K562 (cell line): Measurements from ENCODE around the gene RFPL1. TPM values are rescaled to one million over a fixed set of nuclear protein-coding genes. Genes with fewer than 3 reads are reported as not detected.
A peak's percentile ranks its signal among the peaks of the same experiment; 100 is the strongest.

Experiments
- ATAC-seq: fragments of 200-7000 bp; cut with Tn5 transposase; 3 replicates; pipeline ENCODE4 v1.9.1; 2020; ENCODE audit warnings: moderate library complexity
- BruUV-seq: library from RNA; stranded (reverse); fragments of 400-500 nt; replicated peaks from 2 replicates; lab custom pipeline; 2021; lab: Mats Ljungman, UMichigan
- CTCF ChIA-PET: fragments of 300-600 bp; formaldehyde crosslinking; extraction: SDS; loops from one replicate; lab custom pipeline; 2021; ENCODE audit warnings: low intra/inter-chr PET ratio; lab: Yijun Ruan, JAX
- POLR2A ChIA-PET: fragments of 300-600, 350-650 bp; sonication (Branson Sonifier 250); formaldehyde crosslinking; extraction: SDS; loops from one replicate; lab custom pipeline; 2021; ENCODE audit warnings: antibody characterized with exemption, inconsistent platforms; lab: Yijun Ruan, JAX
- DNase-seq, 4 experiments: peaks; one replicate each; pipeline versions ENCODE4 v3.0.0 to v3.0.0-alpha.2; 2011 to 2018; ENCODE audit warnings: low spot score in 3 of 4, mixed read lengths in 3 of 4; ENCODE audit errors: extremely low read depth in 1 of 4
- FAIRE-seq: peaks from 2 replicates; lab custom pipeline; 2011; peaks lifted over from hg19 to GRCh38; lab: Jason Lieb, UNC
- H2AFZ ChIP-seq: 2 replicates; pipeline ENCODE4 v1.6.0; 2011; ENCODE audit warnings: low read depth, low read length, control low read depth, inconsistent platforms
- H3K27ac ChIP-seq: fragments of 200-600 bp; 3 replicates; pipeline ENCODE4 v1.8.0; 2011; ENCODE audit warnings: low read depth, mild to moderate bottlenecking, control low read depth, inconsistent platforms, low read length, moderate library complexity, mixed read lengths; ENCODE audit errors: extremely low read depth
- H3K27me3 ChIP-seq, 2 experiments: fragments of 300-600 bp in 1 of 2; 2 replicates in 1 of 2; 3 replicates in 1 of 2; pipeline versions ENCODE4 v1.6.0 to v1.8.0; 2011; ENCODE audit warnings: inconsistent platforms in 2 of 2, low read length in 2 of 2, mild to moderate bottlenecking in 1 of 2, mixed read lengths in 1 of 2, moderate library complexity in 1 of 2; ENCODE audit not compliant: control insufficient read depth in 2 of 2, insufficient read depth in 2 of 2
- H3K36me3 ChIP-seq: fragments of 300-600 bp; 3 replicates; pipeline ENCODE4 v1.8.0; 2011; ENCODE audit warnings: mild to moderate bottlenecking, low read length, inconsistent platforms; ENCODE audit not compliant: control insufficient read depth, insufficient read depth
- H3K4me1 ChIP-seq, 2 experiments: fragments of 200-600 bp in 1 of 2; replicated peaks in 1 of 2; 2 replicates in 1 of 2; 3 replicates in 1 of 2; pipeline versions ENCODE4 v1.5.1 to v1.8.0; 2011; ENCODE audit warnings: inconsistent platforms in 2 of 2, low read length in 2 of 2, mild to moderate bottlenecking in 1 of 2, mixed read lengths in 1 of 2, moderate library complexity in 1 of 2; ENCODE audit not compliant: control insufficient read depth in 2 of 2, insufficient read depth in 2 of 2
- H3K4me2 ChIP-seq: 2 replicates; pipeline ENCODE4 v1.6.1; 2011; ENCODE audit warnings: low read length, control low read depth, inconsistent platforms, mixed read lengths; ENCODE audit not compliant: insufficient read depth
- H3K4me3 ChIP-seq: fragments of 200-600 bp; sonication (generic), shearing (Covaris generic); 2 replicates; pipeline ENCODE4 v1.5.1; 2016; ENCODE audit warnings: control low read depth, inconsistent platforms
- H3K79me2 ChIP-seq: fragments of 200-600 bp; 3 replicates; pipeline ENCODE4 v1.8.0; 2011; ENCODE audit warnings: low read length, inconsistent platforms; ENCODE audit not compliant: control insufficient read depth, insufficient read depth
- H3K9ac ChIP-seq, 2 experiments: 2 replicates each; pipeline versions ENCODE4 v1.6.0 to v1.6.1; 2011; ENCODE audit warnings: low read depth in 2 of 2, low read length in 2 of 2, control low read depth in 1 of 2, inconsistent platforms in 1 of 2, mild to moderate bottlenecking in 1 of 2, mixed read lengths in 1 of 2; ENCODE audit not compliant: insufficient read depth in 1 of 2
- H3K9me1 ChIP-seq: one replicate; pipeline ENCODE4 v1.6.0; 2011; ENCODE audit warnings: inconsistent platforms, mild to moderate bottlenecking, low read length, moderate library complexity; ENCODE audit not compliant: control insufficient read depth, insufficient read depth
- H3K9me3 ChIP-seq: replicated peaks from 2 replicates; pipeline ENCODE4 v1.5.1; 2011; ENCODE audit warnings: low read depth, low read length, inconsistent platforms; ENCODE audit not compliant: control insufficient read depth, insufficient read depth
- H4K20me1 ChIP-seq: replicated peaks from 2 replicates; pipeline ENCODE4 v1.6.1; 2011; ENCODE audit warnings: low read length, inconsistent platforms, mixed read lengths; ENCODE audit not compliant: control insufficient read depth, insufficient read depth
- ETS2 ChIP-seq: IDR thresholded peaks from 2 replicates; pipeline ENCODE4 v1.6.1; 2016; ENCODE audit warnings: borderline replicate concordance, missing genetic modification characterization, mild to moderate bottlenecking, moderate library complexity, missing compliant biosample characterization; ENCODE audit not compliant: poor library complexity, severe bottlenecking
- HMG20B ChIP-seq: fragments of 250-450 bp; sonication (Bioruptor Pico); IDR thresholded peaks from 2 replicates; pipeline ENCODE4 v1.5.0; 2021; ENCODE audit warnings: mild to moderate bottlenecking
- PCBP2 ChIP-seq: fragments of 200-400 bp; formaldehyde crosslinking; IDR thresholded peaks from 2 replicates; pipeline ENCODE4 v1.6.1; 2018; ENCODE audit warnings: low read length, low read depth, mild to moderate bottlenecking, moderate library complexity; ENCODE audit not compliant: poor library complexity, severe bottlenecking
- RNF219 ChIP-seq: fragments of 250-450 bp; sonication (Bioruptor Pico); IDR thresholded peaks from 2 replicates; pipeline ENCODE4 v1.5.0; 2022; ENCODE audit warnings: mild to moderate bottlenecking
- WGBS: fragments of 100-300 bp; shearing (Covaris generic); methylation state at CpG from one replicate; pipeline ENCODE4 v1.1.6; 2016; ENCODE audit warnings: low coverage, mixed read lengths; ENCODE audit not compliant: insufficient coverage; ENCODE audit errors: missing lambda C conversion rate; 5-methylcytosine and 5-hydroxymethylcytosine counted together
- in situ Hi-C: fragments of 300-500 bp; cut with MboI; formaldehyde crosslinking; loops from 4 replicates; pipeline ENCODE4 v1.15.0; 2018; ENCODE audit warnings: inconsistent platforms, mixed read lengths
- intact Hi-C: fragments of 100-400 bp; cut with micrococcal nuclease; formaldehyde crosslinking; loops from 2 replicates; pipeline ENCODE4 v1.14.2; 2022
- polyA plus RNA-seq, 8 experiments: library from polyadenylated mRNA; depleted of rRNA in 4 of 8; stranded (reverse) in 5 of 8; unstranded in 3 of 8; fragments of >200 nt; fragmentation: Nextera tagmentation in 2 of 8; fragmentation: Illumina TruSeq in 1 of 8; extraction: Ambion mirVana in 2 of 8; extraction: Trizol in 1 of 8; gene quantifications; 2 replicates each; pipeline versions ENCODE4 v1.2.1 to v1.2.3, GENCODE V29; 2011 to 2014; ENCODE audit warnings: inconsistent platforms in 1 of 8, missing spikeins in 1 of 8
- total RNA-seq, 7 experiments: library from RNA; depleted of rRNA in 6 of 7; stranded (reverse); fragments of >200 nt in 6 of 7; fragmentation: Illumina TruSeq in 2 of 7; extraction: Trizol in 2 of 7; gene quantifications; 2 replicates each; pipeline versions ENCODE4 v1.2.1 to v1.2.3, GENCODE V29; 2011 to 2021; ENCODE audit warnings: low replicate concordance in 1 of 7
- TF ChIP-seq, protein P1 (sequence below): fragments of 450-650 bp; IDR thresholded peaks from 2 replicates; pipeline ENCODE4 v1.7.0; 2016; ENCODE audit warnings: borderline replicate concordance

RFPL1 gene
- total and polyA plus RNA-seq, 9 of the 15 experiments (the other 6 are each of a cell fraction or from before 2014, with no cell fraction given), result not detected

GRCh38 chr22:29431986-29432385 lies 6.4 kb upstream of the RFPL1 start:
- intact Hi-C loops (no loop called here), in situ Hi-C loops (no loop called here)
- CTCF ChIA-PET, result no interaction called here
- POLR2A ChIA-PET, result interaction anchor here (0.7 to 1.0 kb wide), 3 partner anchors 13 to 1157 kb away, joined by 3 to 4 read pairs (median 3); partner anchors contain the start of gene EWSR1
- Histone ChIP-seq H3K4me3 (no peak overlapping the region), H3K9me1 (no peaks in the 10 kb centered on the region), H3K27me3 (peaks cover 5 to 10% of the 10 kb centered on the region in 2 experiments; a peak in 3 of 5 replicates), H3K4me2 (no peak overlapping the region), H2AFZ (no peak overlapping the region), H3K36me3 (no peaks in the 10 kb centered on the region), H3K4me1 (no peaks in the 10 kb centered on the region), H3K79me2 (no peaks in the 10 kb centered on the region), H3K9me3 (no peaks in the 10 kb centered on the region), H3K9ac (no peak overlapping the region), H4K20me1 (no peaks in the 10 kb centered on the region), H3K27ac (no peak overlapping the region)
- peak in 1 of 4 experiments; percentile 29 for DNase-seq
- 0% methylated on average over 5 of the region's 5 CpGs for WGBS
- ATAC-seq, result no peak
- BruUV-seq, result no TSS peak
- TF ChIP-seq PCBP2 (no peak), HMG20B (CRISPR knock-in tag) (no peak), ETS2 (tag) (no peak), RNF219 (CRISPR knock-in tag) (no peak)
- TF ChIP-seq, protein P1, sequence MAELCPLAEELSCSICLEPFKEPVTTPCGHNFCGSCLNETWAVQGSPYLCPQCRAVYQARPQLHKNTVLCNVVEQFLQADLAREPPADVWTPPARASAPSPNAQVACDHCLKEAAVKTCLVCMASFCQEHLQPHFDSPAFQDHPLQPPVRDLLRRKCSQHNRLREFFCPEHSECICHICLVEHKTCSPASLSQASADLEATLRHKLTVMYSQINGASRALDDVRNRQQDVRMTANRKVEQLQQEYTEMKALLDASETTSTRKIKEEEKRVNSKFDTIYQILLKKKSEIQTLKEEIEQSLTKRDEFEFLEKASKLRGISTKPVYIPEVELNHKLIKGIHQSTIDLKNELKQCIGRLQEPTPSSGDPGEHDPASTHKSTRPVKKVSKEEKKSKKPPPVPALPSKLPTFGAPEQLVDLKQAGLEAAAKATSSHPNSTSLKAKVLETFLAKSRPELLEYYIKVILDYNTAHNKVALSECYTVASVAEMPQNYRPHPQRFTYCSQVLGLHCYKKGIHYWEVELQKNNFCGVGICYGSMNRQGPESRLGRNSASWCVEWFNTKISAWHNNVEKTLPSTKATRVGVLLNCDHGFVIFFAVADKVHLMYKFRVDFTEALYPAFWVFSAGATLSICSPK, result no peak
- no peak for FAIRE-seq
